Activated CD8-positive, alpha-beta T cell treated with anti-CD3 and anti-CD28 coated beads for 36 hours (primary cell): ENCODE measurements around the gene ARMC10. TPM values are rescaled to one million over a fixed set of nuclear protein-coding genes. Genes with fewer than 3 reads are reported as not detected.

Experiments used
- ATAC-seq: fragments of 200-7000 bp; cut with Tn5 transposase; one replicate; pipeline ENCODE4 v1.10.0; 2021; ENCODE audit warnings: mild to moderate bottlenecking, moderate library complexity
- CTCF ChIA-PET: fragments of 350-600 bp; sonication (Branson Sonifier 250); formaldehyde crosslinking; loops from one replicate; lab custom pipeline; 2021; ENCODE audit warnings: antibody characterized with exemption; lab: Charles Lee
- POLR2A ChIA-PET: fragments of 350-600 bp; sonication (Branson Sonifier 250); formaldehyde crosslinking; loops from one replicate; lab custom pipeline; 2021; ENCODE audit warnings: antibody characterized with exemption; lab: Charles Lee
- DNase-seq: peaks from one replicate; pipeline ENCODE4 v3.0.0-alpha.2; 2020
- H3K27ac Mint-ChIP-seq: one replicate; pipeline ENCODE4 v1.8.0; 2021; ENCODE audit warnings: mild to moderate bottlenecking, mixed read lengths
- H3K27me3 Mint-ChIP-seq: one replicate; pipeline ENCODE4 v1.8.0; 2021; ENCODE audit warnings: mixed read lengths
- H3K36me3 Mint-ChIP-seq: one replicate; pipeline ENCODE4 v1.8.0; 2021; ENCODE audit warnings: low read depth, mixed read lengths
- H3K4me1 Mint-ChIP-seq: one replicate; pipeline ENCODE4 v1.8.0; 2021; ENCODE audit warnings: low read depth, mixed read lengths
- H3K4me3 Mint-ChIP-seq: one replicate; pipeline ENCODE4 v1.8.0; 2021; ENCODE audit warnings: mild to moderate bottlenecking, moderate library complexity, mixed read lengths
- H3K9me3 Mint-ChIP-seq: one replicate; pipeline ENCODE4 v1.8.0; 2021; ENCODE audit warnings: mixed read lengths
- CTCF ChIP-seq: fragments of 200-600 bp; IDR thresholded peaks from one replicate; pipeline ENCODE4 v1.8.0; 2022; ENCODE audit warnings: antibody characterized with exemption, mild to moderate bottlenecking
- intact Hi-C: fragments of 100-400 bp; cut with micrococcal nuclease; formaldehyde crosslinking; loops from one replicate; pipeline ENCODE4 v1.10.0; 2022
- total RNA-seq, 2 experiments: library from RNA; stranded (reverse); gene quantifications; one replicate each; pipeline ENCODE4 v1.2.3, GENCODE V29; 2021

The ARMC10 gene
- total RNA-seq, 2 experiments from 2014 or later, result 37.6 to 44.0 TPM

GRCh38 chr7:103119791-103120291 lies 44.9 kb downstream of the ARMC10 start:
- intact Hi-C loops, result no loop called here
- Mint-ChIP-seq H3K4me1 (no peaks in the 10 kb centered on the region), H3K27me3 (no peaks in the 10 kb centered on the region), H3K36me3 (peaks cover 19% of the 10 kb centered on the region), H3K9me3 (no peaks in the 10 kb centered on the region), H3K27ac (no peak overlapping the region), H3K4me3 (no peak overlapping the region)
- DNase-seq, result no peak
- TF ChIP-seq CTCF, result no peak
- ChIA-PET CTCF (interaction anchor here (1.7 to 2.0 kb wide), 2 partner anchors 11 to 58 kb away, joined by 5 to 6 read pairs; no protein-coding TSS in a partner anchor), POLR2A (no interaction called here)
- ATAC-seq, result no peak

- H3K4me1 Mint-ChIP-seq, result no peaks in the 10 kb centered on the region
- H3K36me3 Mint-ChIP-seq, result peaks cover 19% of the 10 kb centered on the region
- no peak overlapping the region for H3K27ac Mint-ChIP-seq
- POLR2A ChIA-PET, result no interaction called here
- H3K9me3 Mint-ChIP-seq, result no peaks in the 10 kb centered on the region
- ATAC-seq, result no peak
- intact Hi-C loops, result no loop called here
- no peaks in the 10 kb centered on the region for H3K27me3 Mint-ChIP-seq
- no peak for TF ChIP-seq CTCF
- no peak for DNase-seq
- no peak overlapping the region for H3K4me3 Mint-ChIP-seq
- CTCF ChIA-PET, result interaction anchor here (1.7 to 2.0 kb wide), 2 partner anchors 10 to 58 kb away, joined by 5 to 6 read pairs; no protein-coding TSS in a partner anchor
Observed at GRCh38 chr7:103120362-103120761, 45.4 kb downstream of the ARMC10 start.

- H3K4me1 Mint-ChIP-seq, result no peaks in the 10 kb centered on the region
- no peaks in the 10 kb centered on the region for H3K27me3 Mint-ChIP-seq
- no peaks in the 10 kb centered on the region for H3K9me3 Mint-ChIP-seq
- peaks cover 26% of the 10 kb centered on the region for H3K36me3 Mint-ChIP-seq
- ATAC-seq (no peak), DNase-seq (no peak)
- no peak for TF ChIP-seq CTCF
- intact Hi-C loops, result no loop called here
- CTCF ChIA-PET, result interaction anchor here (2.0 kb wide), 1 partner anchor 9 kb away, joined by 6 read pairs; no protein-coding TSS in a partner anchor
- no peak overlapping the region for H3K4me3 Mint-ChIP-seq
- POLR2A ChIA-PET, result interaction anchor here (1.3 kb wide), 1 partner anchor 17 kb away, joined by 3 read pairs; no protein-coding TSS in a partner anchor
- H3K27ac Mint-ChIP-seq, result no peak overlapping the region
Observed at GRCh38 chr7:103121641-103122040, 46.7 kb downstream of the ARMC10 start.

GRCh38 chr7:103123529-103123928 lies 48.6 kb downstream of the ARMC10 start:
- intact Hi-C loops, result no loop called here
- H3K27ac Mint-ChIP-seq, result no peak overlapping the region
- no peaks in the 10 kb centered on the region for H3K9me3 Mint-ChIP-seq
- no peaks in the 10 kb centered on the region for H3K27me3 Mint-ChIP-seq
- ATAC-seq (no peak), DNase-seq (no peak)
- no peak overlapping the region for H3K4me3 Mint-ChIP-seq
- peaks cover 41% of the 10 kb centered on the region for H3K36me3 Mint-ChIP-seq
- ChIA-PET CTCF (no interaction called here), POLR2A (no interaction called here)
- no peak for TF ChIP-seq CTCF
- H3K4me1 Mint-ChIP-seq, result no peaks in the 10 kb centered on the region

GRCh38 chr7:103124429-103124979 lies 49.6 kb downstream of the ARMC10 start:
- DNase-seq (no peak), ATAC-seq (no peak)
- H3K27ac Mint-ChIP-seq, result no peak overlapping the region
- no peak for TF ChIP-seq CTCF
- ChIA-PET POLR2A (no interaction called here), CTCF (interaction anchor here (0.7 kb wide), 1 partner anchor 1530 kb away, joined by 3 read pairs; no protein-coding TSS in a partner anchor)
- H3K4me1 Mint-ChIP-seq, result no peaks in the 10 kb centered on the region
- H3K27me3 Mint-ChIP-seq, result no peaks in the 10 kb centered on the region
- intact Hi-C loops, result no loop called here
- no peaks in the 10 kb centered on the region for H3K9me3 Mint-ChIP-seq
- no peak overlapping the region for H3K4me3 Mint-ChIP-seq
- H3K36me3 Mint-ChIP-seq, result peaks cover 39% of the 10 kb centered on the region
